ENCODE measurements around the gene MT1G.
"Not testable (repeated sequence)": the region's sequence is repeated elsewhere in the genome, so short reads cannot be mapped to it uniquely, and the experiment has no call there.

MT1G gene

DNA sequence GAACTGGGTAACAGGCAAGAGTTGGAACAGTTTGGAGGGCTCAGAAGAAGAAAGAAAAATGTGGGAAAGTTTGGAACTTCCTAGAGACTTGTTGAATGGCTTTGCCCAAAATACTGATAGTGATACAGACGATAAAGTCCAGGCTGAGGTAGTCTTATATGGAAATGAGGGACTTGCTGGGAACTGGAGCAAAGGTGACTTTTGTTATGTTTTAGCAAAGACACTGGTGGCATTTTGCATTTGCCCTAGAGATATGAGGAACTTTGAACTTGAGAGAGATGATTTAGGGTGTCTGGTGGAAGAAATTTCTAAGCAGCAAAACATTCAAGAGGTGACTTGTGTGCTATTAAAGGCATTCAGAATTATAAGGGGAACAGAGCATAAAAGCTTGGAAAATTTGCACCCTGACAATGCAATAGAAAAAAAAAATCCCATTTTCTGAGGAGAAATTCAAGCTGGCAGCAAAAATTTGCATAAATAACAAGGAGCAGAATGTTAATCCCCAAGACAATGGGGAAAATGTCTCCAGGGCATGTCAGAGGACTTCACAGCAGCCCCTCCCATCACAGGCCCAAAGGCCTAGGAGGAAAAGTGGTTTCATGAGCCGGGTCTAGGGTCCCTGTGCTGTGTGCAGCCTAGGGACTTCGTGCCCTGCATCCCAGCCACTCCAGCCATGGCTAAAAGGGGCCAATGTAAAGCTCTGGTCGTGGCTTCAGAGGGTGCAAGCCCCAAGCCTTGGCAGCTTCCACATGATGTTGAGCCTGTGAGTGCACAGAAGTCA, 46.0 kb downstream of the MT1G start:
- in situ Hi-C loops (cut with MboI; ENCODE audit: low sequenced_read_pairs), result not testable (repeated sequence)

DNA sequence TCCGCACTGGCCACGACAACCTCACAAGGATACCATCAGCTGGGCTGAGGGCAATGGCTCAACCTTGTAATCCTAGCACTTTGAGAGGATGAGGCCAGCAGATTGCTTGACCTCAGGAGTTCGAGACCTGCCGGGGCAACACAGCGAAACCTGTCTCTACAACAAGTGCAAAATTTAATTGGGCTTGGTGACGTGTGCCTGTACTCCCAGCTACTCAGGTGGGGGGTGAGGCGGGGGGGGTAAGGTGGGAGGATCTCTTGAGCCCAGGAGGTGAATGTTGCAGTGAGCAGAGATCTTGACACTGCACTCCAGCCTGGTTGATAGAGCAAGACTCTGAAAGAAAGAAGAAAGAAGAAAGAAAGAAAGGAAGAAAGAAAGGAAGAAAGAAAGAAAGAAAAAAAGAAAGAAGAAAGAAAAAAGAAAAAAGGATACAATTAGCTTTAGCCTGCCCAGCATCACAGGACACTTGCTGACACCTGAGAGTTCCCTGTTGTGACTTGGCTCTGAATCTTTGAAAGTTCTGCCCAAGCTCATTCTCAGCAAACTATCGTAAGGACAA, 47.4 kb downstream of the MT1G start:
- in situ Hi-C loops (cut with MboI; ENCODE audit: low sequenced_read_pairs), result no loop called here

DNA sequence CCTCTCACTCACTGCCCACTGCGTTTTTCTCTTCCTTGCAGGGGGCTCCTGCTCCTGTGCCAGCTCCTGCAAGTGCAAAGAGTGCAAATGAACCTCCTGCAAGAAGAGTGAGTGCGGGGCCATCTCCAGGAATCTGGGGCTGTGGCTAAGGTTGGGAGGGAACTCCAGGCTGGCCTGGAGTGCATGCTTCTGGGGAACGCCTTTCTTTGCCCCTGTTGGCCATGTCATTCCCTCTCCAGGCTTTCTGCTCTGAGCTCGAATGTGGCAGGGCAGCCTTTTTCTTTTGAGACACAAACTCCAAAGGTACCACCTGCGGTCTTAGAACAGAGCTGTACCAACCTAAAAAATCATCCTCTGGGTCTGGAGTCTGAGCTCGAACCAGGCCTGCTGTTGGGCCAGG, 49.7 kb downstream of the MT1G start:
- in situ Hi-C loops (cut with MboI; ENCODE audit: low sequenced_read_pairs), result no loop called here

DNA sequence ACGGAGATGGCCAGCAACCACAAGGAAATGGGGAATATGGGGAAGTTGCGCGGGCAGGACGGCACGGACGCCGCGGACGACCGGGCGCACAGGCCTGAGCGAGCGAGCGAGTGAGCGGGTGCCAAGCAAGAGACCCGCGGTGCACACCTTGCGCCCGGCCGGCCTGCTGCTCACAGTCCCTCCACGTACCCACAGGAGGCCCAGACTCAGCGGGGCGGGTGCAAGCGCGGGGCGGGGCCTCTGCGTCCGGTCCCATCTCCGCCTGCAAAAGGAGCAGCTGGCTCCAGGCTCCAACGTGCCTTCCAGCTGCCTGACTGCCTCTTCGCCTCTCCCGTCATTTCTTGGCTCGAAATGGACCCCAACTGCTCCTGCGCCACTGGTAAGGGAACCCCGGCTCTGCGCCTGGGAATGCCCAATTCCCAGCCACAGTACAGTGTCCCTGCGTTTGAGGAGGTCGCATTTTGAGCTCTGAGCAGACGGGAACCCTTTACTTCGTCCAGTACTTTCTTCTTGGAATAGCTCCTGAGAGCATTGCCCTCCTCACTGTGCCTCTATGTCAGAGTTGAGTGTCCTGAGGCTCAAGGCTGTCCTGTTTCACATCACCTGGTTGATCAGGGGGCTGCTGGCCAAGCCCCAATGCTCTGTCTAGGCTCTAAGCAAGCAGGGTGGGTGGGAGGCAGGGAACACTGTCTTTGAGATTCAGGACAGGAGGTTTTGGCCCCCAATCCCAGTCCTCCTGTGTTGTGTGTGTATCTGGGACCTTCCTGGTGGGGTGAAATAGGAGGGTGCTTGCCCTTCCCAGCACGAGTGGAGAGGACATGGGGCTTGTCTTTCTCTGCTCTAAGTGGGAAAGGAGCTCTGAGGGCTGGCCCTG, 50.4 kb downstream of the MT1G start:
- in situ Hi-C loops (cut with MboI; ENCODE audit: low sequenced_read_pairs), result no loop called here

All from HL-60/S4 treated with phorbol 12-myristate 13-acetate at 8.2 ng/mL for 4 days and 3 days (cell line).